Esophagus muscularis mucosa (tissue), 4 donors: ENCODE results near the gene CEND1. TPM values are rescaled to one million over a fixed set of nuclear protein-coding genes. Genes with fewer than 3 reads are reported as not detected.
A peak's percentile ranks its signal among the peaks of the same experiment; 100 is the strongest.

ENCODE experiments used
- DNase-seq: peaks from one replicate; pipeline ENCODE4 v3.0.0-alpha.2; 2017; ENCODE audit errors: extremely low spot score
- H3K27ac ChIP-seq, 4 donors: fragments of 200-600 bp; sonication (generic); replicated peaks in 1 of 4; 1 replicate in 3 of 4; 2 replicates in 1 of 4; pipeline ENCODE4 v1.5.1; 2016 to 2019; ENCODE audit warnings: mild to moderate bottlenecking in 1 of 4
- H3K27me3 ChIP-seq, 4 donors: fragments of 200-600 bp; sonication (generic); one replicate each; pipeline versions ENCODE4 v1.5.1 to v1.6.0; 2016 to 2019
- H3K36me3 ChIP-seq, 4 donors: fragments of 200-600 bp; sonication (generic); one replicate each; pipeline ENCODE4 v1.5.1; 2016 to 2019
- H3K4me1 ChIP-seq, 4 donors: fragments of 200-600 bp; sonication (generic); one replicate each; pipeline ENCODE4 v1.5.1; 2016 to 2019
- H3K4me3 ChIP-seq, 4 donors: fragments of 200-600 bp; sonication (generic); 1 replicate in 2 of 4; 2 replicates in 2 of 4; pipeline ENCODE4 v1.5.1; 2016 to 2019; ENCODE audit warnings: mild to moderate bottlenecking in 4 of 4, moderate library complexity in 1 of 4
- H3K9me3 ChIP-seq, 4 donors: fragments of 200-600 bp; sonication (generic); 1 replicate in 3 of 4; 2 replicates in 1 of 4; pipeline ENCODE4 v1.5.1; 2016 to 2019
- CTCF ChIP-seq, 3 experiments: fragments of 200-600 bp in 2 of 3; fragments of 450-650 bp in 1 of 3; sonication (generic) in 2 of 3; IDR thresholded peaks; one replicate each; pipeline ENCODE4 v1.5.1; 2017 to 2019; ENCODE audit warnings: antibody characterized with exemption in 3 of 3, mild to moderate bottlenecking in 2 of 3, moderate library complexity in 1 of 3
- EP300 ChIP-seq: sonication (generic); formaldehyde crosslinking; IDR thresholded peaks from one replicate; pipeline ENCODE4 v1.6.1; 2017; ENCODE audit warnings: antibody characterized with exemption
- POLR2A ChIP-seq: fragments of 450-650 bp; IDR thresholded peaks from one replicate; pipeline ENCODE4 v1.6.1; 2017; ENCODE audit warnings: antibody characterized with exemption, moderate library complexity, mild to moderate bottlenecking, low read depth
- POLR2AphosphoS5 ChIP-seq, 2 donors: sonication (generic); formaldehyde crosslinking; IDR thresholded peaks; one replicate each; pipeline ENCODE4 v1.6.1; 2017; ENCODE audit warnings: antibody characterized with exemption in 2 of 2
- WGBS: methylation state at CpG from one replicate; pipeline ENCODE4 v1.1.5; 2018; 5-methylcytosine and 5-hydroxymethylcytosine counted together
- intact Hi-C: fragments of 100-400 bp; cut with DNase I; formaldehyde crosslinking; loops from one replicate; pipeline ENCODE4 v1.15.1; 2023
- total RNA-seq, 4 donors: library from RNA; depleted of rRNA; stranded (reverse); fragments of >200 nt; gene quantifications; one replicate each; pipeline versions ENCODE4 v1.1.0 to v1.2.1, GENCODE V29; 2016

Gene CEND1
- total RNA-seq, 4 donors from 2014 or later: 0.42 to 3.3 (median 2.6) TPM

GRCh38 chr11:766936-767210 is 23.0 kb downstream of the CEND1 start:
- H3K9me3 ChIP-seq: no peaks in the 10 kb centered on the region
- DNase-seq: no peak
- no peak overlapping the region for H3K27ac ChIP-seq
- 100% methylated on average over 2 of the region's 2 CpGs for WGBS
- intact Hi-C loops: no loop called here
- peaks cover 0 to 11% (median 2%) of the 10 kb centered on the region in 4 donors for H3K4me1 ChIP-seq
- H3K36me3 ChIP-seq: peaks cover 38 to 93% (median 83%) of the 10 kb centered on the region in 4 donors
- TF ChIP-seq EP300: no peak
- no peak for TF ChIP-seq POLR2AphosphoS5 (IDR thresholded peaks at IDR 0.05)
- no peak for TF ChIP-seq POLR2A
- TF ChIP-seq CTCF (IDR thresholded peaks at IDR 0.05): no peak
- no peaks in the 10 kb centered on the region for H3K27me3 ChIP-seq
- H3K4me3 ChIP-seq: no peak overlapping the region

- peaks cover 0 to 9% (median 0%) of the 10 kb centered on the region in 4 donors for H3K4me1 ChIP-seq
- no peak overlapping the region for H3K27ac ChIP-seq
- no peak for TF ChIP-seq EP300
- no peak for TF ChIP-seq CTCF (IDR thresholded peaks at IDR 0.05)
- TF ChIP-seq POLR2AphosphoS5 (IDR thresholded peaks at IDR 0.05): no peak
- no peak for TF ChIP-seq POLR2A
- no peak overlapping the region for H3K4me3 ChIP-seq
- no peaks in the 10 kb centered on the region for H3K27me3 ChIP-seq
- H3K9me3 ChIP-seq: no peaks in the 10 kb centered on the region
- intact Hi-C loops: no loop called here
- no peak for DNase-seq
- H3K36me3 ChIP-seq: peaks cover 36 to 93% (median 83%) of the 10 kb centered on the region in 4 donors
- 82% methylated on average over 11 of the region's 11 CpGs for WGBS
Observed at GRCh38 chr11:766106-766935, 23.6 kb downstream of the CEND1 start.

- DNase-seq: no peak
- intact Hi-C loops: no loop called here
- H3K27ac ChIP-seq: no peak overlapping the region
- no peaks in the 10 kb centered on the region for H3K27me3 ChIP-seq
- peaks cover 34 to 93% (median 82%) of the 10 kb centered on the region in 4 donors for H3K36me3 ChIP-seq
- WGBS: 99% methylated on average over 8 of the region's 8 CpGs
- no peaks in the 10 kb centered on the region for H3K9me3 ChIP-seq
- TF ChIP-seq CTCF (IDR thresholded peaks at IDR 0.05) (no peak), POLR2AphosphoS5 (IDR thresholded peaks at IDR 0.05) (no peak), POLR2A (no peak), EP300 (no peak)
- peaks cover 0 to 9% (median 0%) of the 10 kb centered on the region in 4 donors for H3K4me1 ChIP-seq
- H3K4me3 ChIP-seq: no peak overlapping the region
Observed at GRCh38 chr11:765802-766091, 24.1 kb downstream of the CEND1 start.

- H3K4me3 ChIP-seq: no peak overlapping the region
- WGBS: 71% methylated on average over 16 of the region's 19 CpGs
- H3K36me3 ChIP-seq: peaks cover 35 to 93% (median 82%) of the 10 kb centered on the region in 4 donors
- no peak for DNase-seq
- H3K27ac ChIP-seq: no peak overlapping the region
- H3K4me1 ChIP-seq: peaks cover 0 to 9% (median 0%) of the 10 kb centered on the region in 4 donors
- intact Hi-C loops: no loop called here
- H3K27me3 ChIP-seq: no peaks in the 10 kb centered on the region
- TF ChIP-seq POLR2AphosphoS5 (IDR thresholded peaks at IDR 0.05) (no peak), EP300 (no peak), CTCF (IDR thresholded peaks at IDR 0.05) (peak; percentile 35 to 76 (median 63)), POLR2A (no peak)
- no peaks in the 10 kb centered on the region for H3K9me3 ChIP-seq
Observed at GRCh38 chr11:765025-765801, 24.7 kb downstream of the CEND1 start.
